GM23338 (cell line): ENCODE measurements around the gene CNTROB. TPM values are rescaled to one million over a fixed set of nuclear protein-coding genes. Genes with fewer than 3 reads are reported as not detected.

ENCODE experiments used
- ATAC-seq: fragments of 200-7000 bp; cut with Tn5 transposase; 3 replicates; pipeline ENCODE4 v1.9.1; 2020
- DNase-seq: peaks from one replicate; pipeline ENCODE4 v3.0.0-alpha.2; 2015; ENCODE audit warnings: low spot score
- H2AFZ ChIP-seq: fragments of 200-600 bp; sonication (generic); 2 replicates; pipeline ENCODE4 v1.8.0; 2016; ENCODE audit warnings: antibody characterized with exemption, mild to moderate bottlenecking, moderate library complexity
- H3F3A ChIP-seq: fragments of 200-600 bp; sonication (generic); replicated peaks from 2 replicates; pipeline ENCODE4 v1.8.0; 2017; ENCODE audit warnings: antibody characterized with exemption, mixed run types, low read depth
- H3K27ac ChIP-seq: fragments of 200-600 bp; sonication (generic); 2 replicates; pipeline ENCODE4 v1.6.1; 2016; ENCODE audit warnings: low read depth
- H3K27me3 ChIP-seq: fragments of 200-600 bp; sonication (generic); 2 replicates; pipeline ENCODE4 v1.8.0; 2016; ENCODE audit warnings: mild to moderate bottlenecking, mixed run types, moderate library complexity; ENCODE audit not compliant: insufficient read depth
- H3K36me3 ChIP-seq: fragments of 200-600 bp; sonication (generic); 2 replicates; pipeline ENCODE4 v1.8.0; 2016; ENCODE audit warnings: mild to moderate bottlenecking; ENCODE audit not compliant: insufficient read depth
- H3K4me1 ChIP-seq: fragments of 200-600 bp; sonication (generic); 2 replicates; pipeline ENCODE4 v1.8.0; 2016; ENCODE audit warnings: mild to moderate bottlenecking, moderate library complexity; ENCODE audit not compliant: insufficient read depth
- H3K4me2 ChIP-seq: fragments of 200-600 bp; sonication (generic); 2 replicates; pipeline ENCODE4 v1.7.1; 2017; ENCODE audit warnings: mixed run types
- H3K4me3 ChIP-seq: fragments of 200-600 bp; sonication (generic); 2 replicates; pipeline ENCODE4 v1.6.1; 2016; ENCODE audit warnings: mixed run types
- H3K79me2 ChIP-seq: fragments of 200-600 bp; sonication (generic); replicated peaks from 2 replicates; pipeline ENCODE4 v1.8.0; 2017; ENCODE audit warnings: mild to moderate bottlenecking; ENCODE audit not compliant: insufficient read depth
- H3K9me2 ChIP-seq: fragments of 200-600 bp; sonication (generic); 2 replicates; pipeline ENCODE4 v1.8.0; 2017; ENCODE audit not compliant: insufficient read depth
- H4K20me1 ChIP-seq: fragments of 200-600 bp; sonication (generic); replicated peaks from 2 replicates; pipeline ENCODE4 v1.8.0; 2017; ENCODE audit warnings: mild to moderate bottlenecking; ENCODE audit not compliant: insufficient read depth
- H3K27ac Mint-ChIP-seq: 2 replicates; pipeline ENCODE4 v1.8.0; 2020; ENCODE audit warnings: inconsistent platforms, mild to moderate bottlenecking, moderate library complexity, mixed read lengths
- H3K27me3 Mint-ChIP-seq: 3 replicates; pipeline ENCODE4 v1.8.0; 2022; ENCODE audit warnings: low read depth, mild to moderate bottlenecking, moderate library complexity, mixed read lengths, inconsistent platforms; ENCODE audit not compliant: insufficient read depth, poor library complexity
- H3K36me3 Mint-ChIP-seq: 3 replicates; pipeline ENCODE4 v1.8.0; 2021; ENCODE audit warnings: low read depth, mild to moderate bottlenecking, inconsistent platforms, moderate library complexity, mixed read lengths
- H3K4me1 Mint-ChIP-seq: 3 replicates; pipeline ENCODE4 v1.8.0; 2020; ENCODE audit warnings: mild to moderate bottlenecking, inconsistent platforms, mixed read lengths
- H3K4me3 Mint-ChIP-seq: 3 replicates; pipeline ENCODE4 v1.8.0; 2021; ENCODE audit warnings: moderate library complexity, mild to moderate bottlenecking, inconsistent platforms, mixed read lengths
- H3K9me3 Mint-ChIP-seq: 3 replicates; pipeline ENCODE4 v1.8.0; 2020; ENCODE audit warnings: moderate library complexity, mild to moderate bottlenecking, inconsistent platforms, mixed read lengths
- CREB1 ChIP-seq: fragments of 250-450 bp; sonication (Bioruptor Pico); IDR thresholded peaks from 2 replicates; pipeline ENCODE4 v1.5.0; 2020; ENCODE audit warnings: low read depth, mild to moderate bottlenecking, moderate library complexity
- EZH2 ChIP-seq: fragments of 200-600 bp; sonication (generic); IDR thresholded peaks from one replicate; pipeline ENCODE4 v1.8.0; 2017; ENCODE audit warnings: antibody characterized with exemption, mild to moderate bottlenecking, low read depth; ENCODE audit not compliant: unreplicated experiment
- EZH2phosphoT487 ChIP-seq: fragments of 200-600 bp; sonication (generic); IDR thresholded peaks from one replicate; pipeline ENCODE4 v1.8.1; 2018; ENCODE audit warnings: antibody characterized with exemption; ENCODE audit not compliant: unreplicated experiment
- JUNB ChIP-seq: IDR thresholded peaks from one replicate; pipeline ENCODE4 v1.6.1; 2016; ENCODE audit warnings: antibody characterized with exemption; ENCODE audit not compliant: unreplicated experiment
- NANOG ChIP-seq: IDR thresholded peaks from 2 replicates; pipeline ENCODE4 v1.6.1; 2016; ENCODE audit warnings: antibody characterized with exemption, borderline replicate concordance
- POLR2AphosphoS5 ChIP-seq: IDR thresholded peaks from 2 replicates; pipeline ENCODE4 v1.6.1; 2016; ENCODE audit warnings: antibody characterized with exemption, low read depth
- STAT1 ChIP-seq: IDR thresholded peaks from one replicate; pipeline ENCODE4 v1.6.1; 2016; ENCODE audit warnings: antibody characterized with exemption; ENCODE audit not compliant: unreplicated experiment
- ZNF114 ChIP-seq: fragments of 250-450 bp; sonication (Bioruptor Pico); IDR thresholded peaks from 2 replicates; pipeline ENCODE4 v1.5.0; 2020; ENCODE audit warnings: mild to moderate bottlenecking, moderate library complexity
- ZNF331 ChIP-seq: fragments of 250-450 bp; sonication (Bioruptor Pico); IDR thresholded peaks from 2 replicates; pipeline ENCODE4 v1.5.0; 2020; ENCODE audit warnings: low read depth, mild to moderate bottlenecking, moderate library complexity
- polyA plus RNA-seq: library from polyadenylated mRNA; unstranded; fragments of >200 nt; fragmentation: Nextera tagmentation; extraction: Ambion mirVana; gene quantifications from 2 replicates; pipeline ENCODE4 v1.2.1, GENCODE V29; 2016
- total RNA-seq: library from RNA; depleted of rRNA; stranded (reverse); fragments of >200 nt; shearing (Covaris generic); gene quantifications from 2 replicates; pipeline ENCODE4 v1.2.3, GENCODE V29; 2014
- TF ChIP-seq, protein P1 (sequence below): fragments of 250-450 bp; sonication (Bioruptor Pico); IDR thresholded peaks from 2 replicates; pipeline ENCODE4 v1.5.0; 2020; ENCODE audit warnings: mild to moderate bottlenecking, moderate library complexity
- TF ChIP-seq, protein P2 (sequence below), 2 experiments: fragments of 200-600 bp in 1 of 2; sonication (generic) in 1 of 2; conservative IDR thresholded peaks; 2 replicates each; pipeline versions ENCODE4 v1.5.1 to v1.6.1; 2016 to 2017; ENCODE audit warnings: antibody characterized with exemption in 2 of 2, low read depth in 2 of 2, mild to moderate bottlenecking in 2 of 2, moderate library complexity in 1 of 2
- TF ChIP-seq, protein P3 (sequence below): IDR thresholded peaks from 2 replicates; pipeline ENCODE4 v1.6.1; 2016; ENCODE audit warnings: antibody characterized with exemption
- TF ChIP-seq, protein P4 (sequence below): IDR thresholded peaks from one replicate; pipeline ENCODE4 v1.6.1; 2018; ENCODE audit warnings: antibody characterized with exemption; ENCODE audit not compliant: unreplicated experiment

Gene CNTROB
- total and polyA plus RNA-seq, 2 experiments from 2014 or later, result 16.3 to 18.5 TPM

DNA sequence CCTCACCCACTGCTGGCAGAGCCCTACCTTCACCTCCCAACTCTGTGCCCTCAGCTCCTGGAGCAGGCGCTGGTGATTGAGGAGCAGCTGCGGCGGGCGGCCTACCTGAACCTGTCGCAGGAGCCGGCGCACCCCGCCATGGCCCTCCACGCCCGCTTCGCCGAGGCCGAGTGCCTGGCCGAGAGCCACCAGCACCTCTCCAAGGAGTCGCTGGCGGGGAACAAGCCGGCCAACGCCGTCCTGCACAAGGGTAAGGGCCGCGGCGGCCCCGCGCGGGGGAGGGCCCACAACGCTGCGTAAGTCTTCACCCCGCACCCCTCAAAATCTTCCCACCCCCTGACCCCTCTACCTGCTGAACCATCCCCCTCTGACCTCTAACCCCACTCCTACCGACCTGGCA, 22.9 kb upstream of the CNTROB start:
- ATAC-seq, result no peak
- H3K4me2 ChIP-seq, result no peak overlapping the region

More for the DNA sequence above, 22.9 kb upstream of the CNTROB start:
- Histone ChIP-seq H3K27me3 (peaks cover 6% of the 10 kb centered on the region), H3K79me2 (no peaks in the 10 kb centered on the region), H3F3A (no peaks in the 10 kb centered on the region), H3K27ac (no peak overlapping the region), H3K36me3 (no peaks in the 10 kb centered on the region), H2AFZ (no peak overlapping the region), H3K9me2 (no peaks in the 10 kb centered on the region), H3K4me1 (no peaks in the 10 kb centered on the region), H3K4me3 (no peak overlapping the region), H4K20me1 (no peaks in the 10 kb centered on the region)
- no peak overlapping the region for H3K4me3 Mint-ChIP-seq
- H3K9me3 Mint-ChIP-seq, result no peaks in the 10 kb centered on the region
- H3K36me3 Mint-ChIP-seq, result peaks cover 7% of the 10 kb centered on the region; the same call in 2 of the 3 replicates
- peaks cover 2% of the 10 kb centered on the region for H3K27me3 Mint-ChIP-seq
- no peak for DNase-seq
- H3K27ac Mint-ChIP-seq, result no peak overlapping the region
- no peaks in the 10 kb centered on the region for H3K4me1 Mint-ChIP-seq
- no peak for TF ChIP-seq POLR2AphosphoS5
- no peak for TF ChIP-seq CREB1
- TF ChIP-seq, protein P1, sequence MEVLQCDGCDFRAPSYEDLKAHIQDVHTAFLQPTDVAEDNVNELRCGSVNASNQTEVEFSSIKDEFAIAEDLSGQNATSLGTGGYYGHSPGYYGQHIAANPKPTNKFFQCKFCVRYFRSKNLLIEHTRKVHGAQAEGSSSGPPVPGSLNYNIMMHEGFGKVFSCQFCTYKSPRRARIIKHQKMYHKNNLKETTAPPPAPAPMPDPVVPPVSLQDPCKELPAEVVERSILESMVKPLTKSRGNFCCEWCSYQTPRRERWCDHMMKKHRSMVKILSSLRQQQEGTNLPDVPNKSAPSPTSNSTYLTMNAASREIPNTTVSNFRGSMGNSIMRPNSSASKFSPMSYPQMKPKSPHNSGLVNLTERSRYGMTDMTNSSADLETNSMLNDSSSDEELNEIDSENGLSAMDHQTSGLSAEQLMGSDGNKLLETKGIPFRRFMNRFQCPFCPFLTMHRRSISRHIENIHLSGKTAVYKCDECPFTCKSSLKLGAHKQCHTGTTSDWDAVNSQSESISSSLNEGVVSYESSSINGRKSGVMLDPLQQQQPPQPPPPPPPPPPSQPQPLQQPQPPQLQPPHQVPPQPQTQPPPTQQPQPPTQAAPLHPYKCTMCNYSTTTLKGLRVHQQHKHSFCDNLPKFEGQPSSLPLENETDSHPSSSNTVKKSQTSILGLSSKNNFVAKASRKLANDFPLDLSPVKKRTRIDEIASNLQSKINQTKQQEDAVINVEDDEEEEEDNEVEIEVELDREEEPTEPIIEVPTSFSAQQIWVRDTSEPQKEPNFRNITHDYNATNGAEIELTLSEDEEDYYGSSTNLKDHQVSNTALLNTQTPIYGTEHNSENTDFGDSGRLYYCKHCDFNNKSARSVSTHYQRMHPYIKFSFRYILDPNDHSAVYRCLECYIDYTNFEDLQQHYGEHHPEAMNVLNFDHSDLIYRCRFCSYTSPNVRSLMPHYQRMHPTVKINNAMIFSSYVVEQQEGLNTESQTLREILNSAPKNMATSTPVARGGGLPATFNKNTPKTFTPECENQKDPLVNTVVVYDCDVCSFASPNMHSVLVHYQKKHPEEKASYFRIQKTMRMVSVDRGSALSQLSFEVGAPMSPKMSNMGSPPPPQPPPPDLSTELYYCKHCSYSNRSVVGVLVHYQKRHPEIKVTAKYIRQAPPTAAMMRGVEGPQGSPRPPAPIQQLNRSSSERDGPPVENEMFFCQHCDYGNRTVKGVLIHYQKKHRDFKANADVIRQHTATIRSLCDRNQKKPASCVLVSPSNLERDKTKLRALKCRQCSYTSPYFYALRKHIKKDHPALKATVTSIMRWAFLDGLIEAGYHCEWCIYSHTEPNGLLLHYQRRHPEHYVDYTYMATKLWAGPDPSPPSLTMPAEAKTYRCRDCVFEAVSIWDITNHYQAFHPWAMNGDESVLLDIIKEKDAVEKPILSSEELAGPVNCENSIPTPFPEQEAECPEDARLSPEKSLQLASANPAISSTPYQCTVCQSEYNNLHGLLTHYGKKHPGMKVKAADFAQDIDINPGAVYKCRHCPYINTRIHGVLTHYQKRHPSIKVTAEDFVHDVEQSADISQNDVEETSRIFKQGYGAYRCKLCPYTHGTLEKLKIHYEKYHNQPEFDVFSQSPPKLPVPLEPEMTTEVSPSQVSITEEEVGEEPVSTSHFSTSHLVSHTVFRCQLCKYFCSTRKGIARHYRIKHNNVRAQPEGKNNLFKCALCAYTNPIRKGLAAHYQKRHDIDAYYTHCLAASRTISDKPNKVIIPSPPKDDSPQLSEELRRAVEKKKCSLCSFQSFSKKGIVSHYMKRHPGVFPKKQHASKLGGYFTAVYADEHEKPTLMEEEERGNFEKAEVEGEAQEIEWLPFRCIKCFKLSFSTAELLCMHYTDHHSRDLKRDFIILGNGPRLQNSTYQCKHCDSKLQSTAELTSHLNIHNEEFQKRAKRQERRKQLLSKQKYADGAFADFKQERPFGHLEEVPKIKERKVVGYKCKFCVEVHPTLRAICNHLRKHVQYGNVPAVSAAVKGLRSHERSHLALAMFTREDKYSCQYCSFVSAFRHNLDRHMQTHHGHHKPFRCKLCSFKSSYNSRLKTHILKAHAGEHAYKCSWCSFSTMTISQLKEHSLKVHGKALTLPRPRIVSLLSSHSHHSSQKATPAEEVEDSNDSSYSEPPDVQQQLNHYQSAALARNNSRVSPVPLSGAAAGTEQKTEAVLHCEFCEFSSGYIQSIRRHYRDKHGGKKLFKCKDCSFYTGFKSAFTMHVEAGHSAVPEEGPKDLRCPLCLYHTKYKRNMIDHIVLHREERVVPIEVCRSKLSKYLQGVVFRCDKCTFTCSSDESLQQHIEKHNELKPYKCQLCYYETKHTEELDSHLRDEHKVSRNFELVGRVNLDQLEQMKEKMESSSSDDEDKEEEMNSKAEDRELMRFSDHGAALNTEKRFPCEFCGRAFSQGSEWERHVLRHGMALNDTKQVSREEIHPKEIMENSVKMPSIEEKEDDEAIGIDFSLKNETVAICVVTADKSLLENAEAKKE (CRISPR knock-in tag), result no peak
- TF ChIP-seq ZNF114, result no peak
- TF ChIP-seq EZH2, result no peak
- TF ChIP-seq, protein P2, sequence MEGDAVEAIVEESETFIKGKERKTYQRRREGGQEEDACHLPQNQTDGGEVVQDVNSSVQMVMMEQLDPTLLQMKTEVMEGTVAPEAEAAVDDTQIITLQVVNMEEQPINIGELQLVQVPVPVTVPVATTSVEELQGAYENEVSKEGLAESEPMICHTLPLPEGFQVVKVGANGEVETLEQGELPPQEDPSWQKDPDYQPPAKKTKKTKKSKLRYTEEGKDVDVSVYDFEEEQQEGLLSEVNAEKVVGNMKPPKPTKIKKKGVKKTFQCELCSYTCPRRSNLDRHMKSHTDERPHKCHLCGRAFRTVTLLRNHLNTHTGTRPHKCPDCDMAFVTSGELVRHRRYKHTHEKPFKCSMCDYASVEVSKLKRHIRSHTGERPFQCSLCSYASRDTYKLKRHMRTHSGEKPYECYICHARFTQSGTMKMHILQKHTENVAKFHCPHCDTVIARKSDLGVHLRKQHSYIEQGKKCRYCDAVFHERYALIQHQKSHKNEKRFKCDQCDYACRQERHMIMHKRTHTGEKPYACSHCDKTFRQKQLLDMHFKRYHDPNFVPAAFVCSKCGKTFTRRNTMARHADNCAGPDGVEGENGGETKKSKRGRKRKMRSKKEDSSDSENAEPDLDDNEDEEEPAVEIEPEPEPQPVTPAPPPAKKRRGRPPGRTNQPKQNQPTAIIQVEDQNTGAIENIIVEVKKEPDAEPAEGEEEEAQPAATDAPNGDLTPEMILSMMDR (conservative IDR thresholded peaks at IDR 0.05; ENCODE audit: low read depth in 2 of 2), result no peak
- no peak for TF ChIP-seq ZNF331 (CRISPR knock-in tag)
- no peak for TF ChIP-seq EZH2phosphoT487
- no peak for TF ChIP-seq JUNB
- TF ChIP-seq, protein P3, sequence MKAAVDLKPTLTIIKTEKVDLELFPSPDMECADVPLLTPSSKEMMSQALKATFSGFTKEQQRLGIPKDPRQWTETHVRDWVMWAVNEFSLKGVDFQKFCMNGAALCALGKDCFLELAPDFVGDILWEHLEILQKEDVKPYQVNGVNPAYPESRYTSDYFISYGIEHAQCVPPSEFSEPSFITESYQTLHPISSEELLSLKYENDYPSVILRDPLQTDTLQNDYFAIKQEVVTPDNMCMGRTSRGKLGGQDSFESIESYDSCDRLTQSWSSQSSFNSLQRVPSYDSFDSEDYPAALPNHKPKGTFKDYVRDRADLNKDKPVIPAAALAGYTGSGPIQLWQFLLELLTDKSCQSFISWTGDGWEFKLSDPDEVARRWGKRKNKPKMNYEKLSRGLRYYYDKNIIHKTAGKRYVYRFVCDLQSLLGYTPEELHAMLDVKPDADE, result no peak
- TF ChIP-seq, protein P4, sequence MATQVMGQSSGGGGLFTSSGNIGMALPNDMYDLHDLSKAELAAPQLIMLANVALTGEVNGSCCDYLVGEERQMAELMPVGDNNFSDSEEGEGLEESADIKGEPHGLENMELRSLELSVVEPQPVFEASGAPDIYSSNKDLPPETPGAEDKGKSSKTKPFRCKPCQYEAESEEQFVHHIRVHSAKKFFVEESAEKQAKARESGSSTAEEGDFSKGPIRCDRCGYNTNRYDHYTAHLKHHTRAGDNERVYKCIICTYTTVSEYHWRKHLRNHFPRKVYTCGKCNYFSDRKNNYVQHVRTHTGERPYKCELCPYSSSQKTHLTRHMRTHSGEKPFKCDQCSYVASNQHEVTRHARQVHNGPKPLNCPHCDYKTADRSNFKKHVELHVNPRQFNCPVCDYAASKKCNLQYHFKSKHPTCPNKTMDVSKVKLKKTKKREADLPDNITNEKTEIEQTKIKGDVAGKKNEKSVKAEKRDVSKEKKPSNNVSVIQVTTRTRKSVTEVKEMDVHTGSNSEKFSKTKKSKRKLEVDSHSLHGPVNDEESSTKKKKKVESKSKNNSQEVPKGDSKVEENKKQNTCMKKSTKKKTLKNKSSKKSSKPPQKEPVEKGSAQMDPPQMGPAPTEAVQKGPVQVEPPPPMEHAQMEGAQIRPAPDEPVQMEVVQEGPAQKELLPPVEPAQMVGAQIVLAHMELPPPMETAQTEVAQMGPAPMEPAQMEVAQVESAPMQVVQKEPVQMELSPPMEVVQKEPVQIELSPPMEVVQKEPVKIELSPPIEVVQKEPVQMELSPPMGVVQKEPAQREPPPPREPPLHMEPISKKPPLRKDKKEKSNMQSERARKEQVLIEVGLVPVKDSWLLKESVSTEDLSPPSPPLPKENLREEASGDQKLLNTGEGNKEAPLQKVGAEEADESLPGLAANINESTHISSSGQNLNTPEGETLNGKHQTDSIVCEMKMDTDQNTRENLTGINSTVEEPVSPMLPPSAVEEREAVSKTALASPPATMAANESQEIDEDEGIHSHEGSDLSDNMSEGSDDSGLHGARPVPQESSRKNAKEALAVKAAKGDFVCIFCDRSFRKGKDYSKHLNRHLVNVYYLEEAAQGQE, result no peak
- no peak for TF ChIP-seq NANOG
- no peak for TF ChIP-seq STAT1
